Suprapubic skin (tissue), 4 donors: ENCODE measurements around the gene OSBPL6.

Experiments
- POLR2A ChIP-seq, 2 donors: fragments of 450-650 bp; IDR thresholded peaks; one replicate each; pipeline ENCODE4 v1.6.1; 2017; ENCODE audit warnings: antibody characterized with exemption in 2 of 2, mild to moderate bottlenecking in 2 of 2, moderate library complexity in 2 of 2
- POLR2AphosphoS5 ChIP-seq, 3 donors: sonication (generic); formaldehyde crosslinking; IDR thresholded peaks; one replicate each; pipeline ENCODE4 v1.6.1; 2017; ENCODE audit warnings: antibody characterized with exemption in 3 of 3
- TF ChIP-seq, protein P1 (sequence below), 2 donors: fragments of 200-600 bp in 1 of 2; fragments of 450-650 bp in 1 of 2; sonication (generic) in 1 of 2; IDR thresholded peaks; one replicate each; pipeline ENCODE4 v1.5.1; 2016 to 2019; ENCODE audit warnings: antibody characterized with exemption in 2 of 2, mild to moderate bottlenecking in 1 of 2, moderate library complexity in 1 of 2

DNA sequence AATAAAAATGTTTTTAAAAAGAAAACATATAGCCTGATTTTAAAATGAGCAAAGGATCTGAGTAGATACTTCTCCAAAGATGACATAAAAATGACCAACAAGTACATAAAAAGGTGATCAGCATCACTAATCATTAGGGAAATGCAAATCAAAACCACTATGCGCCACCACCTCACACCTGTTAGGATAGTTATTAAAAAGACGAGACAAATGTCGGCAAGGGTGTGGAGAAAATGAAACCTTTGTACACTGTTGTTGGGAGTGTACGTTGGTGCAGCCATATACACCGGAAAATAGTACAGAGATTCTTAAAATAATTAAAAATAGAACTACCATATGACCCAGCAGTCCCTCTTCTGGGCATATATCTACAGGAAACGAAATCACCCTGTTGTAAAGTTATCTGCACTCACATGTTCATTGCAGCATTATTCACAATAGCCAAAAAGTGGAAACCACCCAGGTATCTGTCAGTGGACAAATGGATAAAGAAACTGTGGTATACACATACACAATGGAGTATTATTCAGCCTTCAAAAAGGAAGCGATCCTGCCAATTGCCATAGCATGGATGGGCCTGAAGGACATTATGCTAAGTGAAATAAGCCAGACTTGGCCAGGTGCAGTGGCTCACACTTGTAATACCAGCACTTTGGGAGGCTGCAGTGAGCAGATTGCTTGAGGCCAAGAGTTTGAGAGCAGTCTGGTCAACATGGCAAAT is 165.0 kb downstream of the OSBPL6 start:
- TF ChIP-seq, protein P1, sequence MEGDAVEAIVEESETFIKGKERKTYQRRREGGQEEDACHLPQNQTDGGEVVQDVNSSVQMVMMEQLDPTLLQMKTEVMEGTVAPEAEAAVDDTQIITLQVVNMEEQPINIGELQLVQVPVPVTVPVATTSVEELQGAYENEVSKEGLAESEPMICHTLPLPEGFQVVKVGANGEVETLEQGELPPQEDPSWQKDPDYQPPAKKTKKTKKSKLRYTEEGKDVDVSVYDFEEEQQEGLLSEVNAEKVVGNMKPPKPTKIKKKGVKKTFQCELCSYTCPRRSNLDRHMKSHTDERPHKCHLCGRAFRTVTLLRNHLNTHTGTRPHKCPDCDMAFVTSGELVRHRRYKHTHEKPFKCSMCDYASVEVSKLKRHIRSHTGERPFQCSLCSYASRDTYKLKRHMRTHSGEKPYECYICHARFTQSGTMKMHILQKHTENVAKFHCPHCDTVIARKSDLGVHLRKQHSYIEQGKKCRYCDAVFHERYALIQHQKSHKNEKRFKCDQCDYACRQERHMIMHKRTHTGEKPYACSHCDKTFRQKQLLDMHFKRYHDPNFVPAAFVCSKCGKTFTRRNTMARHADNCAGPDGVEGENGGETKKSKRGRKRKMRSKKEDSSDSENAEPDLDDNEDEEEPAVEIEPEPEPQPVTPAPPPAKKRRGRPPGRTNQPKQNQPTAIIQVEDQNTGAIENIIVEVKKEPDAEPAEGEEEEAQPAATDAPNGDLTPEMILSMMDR (IDR thresholded peaks at IDR 0.05), result no peak
- TF ChIP-seq POLR2A (IDR thresholded peaks at IDR 0.05) (no peak), POLR2AphosphoS5 (IDR thresholded peaks at IDR 0.05) (no peak)
